Measurements from ENCODE around the gene TAF11. TPM values are rescaled to one million over a fixed set of nuclear protein-coding genes. Genes with fewer than 3 reads are reported as not detected.

TAF11 gene
- polyA plus RNA-seq, 12 donors = 34.8 to 56.1 (median 48.3) TPM; not detected in 1

Other genes starting within 250 kb of the TAF11 start
- 10 to 100 TPM in 11 of 12 donors, not detected in 1; 53.5 to 98.5 (median 84.0) TPM for gene ILRUN, start 191.3 kb downstream of the TAF11 start, polyA plus RNA-seq (ENCODE audit: insufficient read length in 12 of 12)
- 100 to 1,000 TPM in 10 of 12 donors, 10 to 100 TPM in 1, not detected in 1; 76.1 to 138 (median 113) TPM for gene SNRPC, start 130.5 kb downstream of the TAF11 start, polyA plus RNA-seq (ENCODE audit: insufficient read length in 12 of 12)
- gene BLTP3A, start 96.0 kb downstream of the TAF11 start, polyA plus RNA-seq (ENCODE audit: insufficient read length in 12 of 12) = 10 to 100 TPM in 11 of 12 donors, not detected in 1; 10.3 to 18.2 (median 14.9) TPM
- 10 to 100 TPM in 11 of 12 donors, not detected in 1; 30.8 to 59.7 (median 40.6) TPM for gene ANKS1A, start 1.2 kb upstream of the TAF11 start, polyA plus RNA-seq (ENCODE audit: insufficient read length in 12 of 12)

All from muscle of arm (tissue), 12 donors.